Stimulated activated CD4-positive, alpha-beta T cell treated with anti-CD3 and anti-CD28 coated beads, Interleukin-12 subunit alpha, Interleukin-12 subunit beta, amount 100 ng/mL, for 4 hours (primary cell): ENCODE measurements around the gene TMEM30A.

Experiments used
- DNase-seq: peaks from one replicate; pipeline ENCODE4 v3.0.0-alpha.2; 2020

TMEM30A gene

GRCh38 chr6:75211920-75212590 is 72.5 kb downstream of the TMEM30A start:
- no peak for DNase-seq

GRCh38 chr6:75210885-75211739 is 73.5 kb downstream of the TMEM30A start:
- peak; percentile 17 for DNase-seq

- no peak for DNase-seq
Observed at GRCh38 chr6:75209184-75209723, 75.3 kb downstream of the TMEM30A start.

- peak; percentile 81 for DNase-seq
Observed at GRCh38 chr6:75208298-75209183, 76.1 kb downstream of the TMEM30A start.

GRCh38 chr6:75206576-75207342 is 77.8 kb downstream of the TMEM30A start:
- peak; percentile 4 for DNase-seq

GRCh38 chr6:75205776-75206575 is 78.6 kb downstream of the TMEM30A start, which contains the start of gene COL12A1:
Gene COL12A1, minus strand, starts transcription at chr6:75206053. Its CDS starts 3,261 bp downstream, at chr6:75202792.
- DNase-seq = peak; percentile 7

- peak; percentile 12 for DNase-seq
Observed at GRCh38 chr6:75204959-75205775, 79.4 kb downstream of the TMEM30A start.

GRCh38 chr6:75204217-75204958 is 80.2 kb downstream of the TMEM30A start:
- peak; percentile 17 for DNase-seq

GRCh38 chr6:75203721-75204120 is 80.9 kb downstream of the TMEM30A start:
- DNase-seq = no peak
